GM18907 (cell line): ENCODE results near the gene C6orf89.
A peak's percentile ranks its signal among the peaks of the same experiment; 100 is the strongest.
"Not testable (repeated sequence)": the region's sequence is repeated elsewhere in the genome, so short reads cannot be mapped to it uniquely, and the experiment has no call there.

ENCODE experiments used
- ATAC-seq: cut with Tn5 transposase; IDR thresholded peaks from one replicate; pipeline ENCODE4 v1.9.1; 2021; ENCODE audit warnings: mild to moderate bottlenecking, moderate library complexity; ENCODE audit not compliant: unreplicated experiment

C6orf89 gene

DNA sequence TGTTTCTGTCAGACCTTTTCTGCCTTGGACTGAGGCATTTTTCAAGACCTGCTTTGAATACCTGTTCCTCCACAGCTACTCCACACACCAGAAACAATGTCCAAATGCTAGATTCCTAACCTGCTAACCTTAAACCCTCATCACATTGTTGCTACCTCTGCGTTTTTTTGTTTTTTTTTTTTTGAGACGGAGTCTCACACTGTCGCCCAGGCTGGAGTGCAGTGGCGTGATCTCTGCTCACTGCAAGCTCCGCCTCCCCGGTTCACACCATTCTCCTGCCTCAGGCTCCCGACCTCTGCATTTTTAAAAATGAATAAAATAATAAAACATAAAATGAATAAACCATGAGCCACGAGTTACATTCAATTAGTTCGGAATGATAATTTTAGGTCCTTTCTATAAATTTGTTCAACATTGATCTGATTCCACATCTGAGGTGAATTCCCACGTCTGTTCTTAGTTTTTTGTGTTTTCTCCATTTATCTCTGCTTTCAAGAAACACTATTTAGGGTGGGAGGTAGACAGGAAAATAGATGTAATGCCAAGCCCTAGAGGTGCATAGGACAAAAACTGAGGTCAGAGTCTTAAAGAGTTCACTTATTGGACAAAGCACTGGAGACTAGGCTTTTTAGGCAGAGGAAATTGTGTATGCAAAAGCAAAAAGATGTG lies 1.3 kb downstream of the C6orf89 start:
- ATAC-seq, result no peak

DNA sequence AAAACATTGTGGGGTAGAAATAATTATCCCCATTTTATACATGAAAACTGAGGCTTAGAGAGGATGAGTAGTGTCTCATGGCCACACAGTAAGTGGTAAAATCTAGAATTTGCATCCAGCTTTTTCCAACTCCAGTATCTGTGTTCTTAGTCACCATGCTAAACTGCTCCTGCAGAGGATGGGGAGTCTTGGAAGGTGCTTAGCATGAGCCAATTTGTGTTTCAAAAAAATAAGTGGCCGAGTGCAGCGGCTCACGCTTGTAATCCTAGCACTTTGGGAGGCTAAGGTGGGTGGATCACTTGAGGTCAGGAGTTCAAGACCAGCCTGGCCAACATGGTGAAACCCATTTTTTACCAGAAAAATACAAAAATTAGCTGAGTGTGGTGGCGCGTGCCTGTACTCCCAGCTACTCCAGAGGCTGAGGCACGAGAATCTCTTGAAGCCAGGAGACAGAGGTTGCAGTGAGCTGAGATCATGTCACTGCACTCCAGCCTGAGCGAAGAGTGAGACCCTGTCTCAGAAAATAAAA lies 2.4 kb downstream of the C6orf89 start:
- ATAC-seq, result no peak

DNA sequence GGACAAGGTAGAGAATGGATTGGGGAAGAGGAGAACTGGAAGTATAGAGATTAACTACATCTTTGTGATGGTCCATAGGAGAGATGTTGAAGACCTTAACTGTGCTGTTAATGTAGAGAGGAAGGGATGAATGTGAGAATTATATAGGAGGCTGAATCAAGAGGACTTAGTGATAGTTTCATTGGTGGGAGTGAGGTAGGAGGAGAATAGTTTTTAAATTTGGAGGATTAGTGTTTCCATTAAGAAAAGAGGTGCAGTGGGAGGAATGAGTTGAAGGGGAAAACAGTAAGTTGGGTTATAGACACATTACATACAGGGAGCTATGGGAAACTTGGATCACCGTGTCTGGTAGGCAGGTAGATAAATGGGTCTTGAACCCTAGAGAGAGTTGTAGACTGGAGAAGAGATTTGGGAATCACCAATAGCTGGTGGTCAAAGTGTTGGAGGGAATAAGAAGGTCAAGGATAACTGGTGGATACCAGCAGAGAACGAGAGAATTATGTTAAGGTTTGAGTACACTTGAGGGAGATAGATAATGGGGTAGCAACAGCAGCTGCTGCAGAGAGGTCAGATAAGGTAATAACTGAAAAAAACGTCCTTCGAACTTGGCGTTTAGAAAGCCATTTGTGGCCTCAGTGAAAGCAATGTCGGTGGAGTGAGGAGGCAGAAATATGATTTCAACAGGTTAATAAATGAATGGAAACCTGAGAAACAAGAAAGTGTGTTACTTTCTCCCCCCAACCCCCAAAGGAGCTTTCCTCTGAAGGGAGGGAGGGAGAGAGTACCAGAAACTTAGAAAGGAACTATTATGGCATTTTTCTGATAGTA lies 3.1 kb downstream of the C6orf89 start:
- no peak for ATAC-seq

DNA sequence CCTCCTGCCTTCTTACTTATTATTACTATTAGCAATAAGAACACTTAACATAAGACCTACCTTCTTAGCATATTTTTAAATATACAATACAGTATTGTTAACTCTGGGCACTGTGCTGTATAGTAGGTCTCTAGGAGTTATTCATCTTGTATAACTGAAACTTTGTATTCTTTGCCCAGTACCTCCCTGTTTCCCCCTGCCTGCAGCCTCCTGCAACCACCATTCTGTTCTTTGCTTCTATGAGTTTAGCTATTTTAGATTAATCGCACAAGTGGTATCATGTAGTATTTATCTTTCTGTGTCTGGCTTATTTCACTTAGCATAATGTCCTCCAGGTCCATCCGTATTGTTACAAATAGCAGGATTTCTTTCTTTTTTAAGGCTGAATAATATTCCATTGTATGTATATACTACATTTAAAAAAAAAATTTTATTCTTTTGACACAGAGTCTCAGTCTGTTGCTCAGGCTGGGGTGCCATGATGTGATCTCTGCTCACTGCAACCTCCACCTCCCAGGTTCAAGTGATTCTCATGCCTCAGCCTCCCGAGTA lies 4.4 kb downstream of the C6orf89 start:
- no peak for ATAC-seq

DNA sequence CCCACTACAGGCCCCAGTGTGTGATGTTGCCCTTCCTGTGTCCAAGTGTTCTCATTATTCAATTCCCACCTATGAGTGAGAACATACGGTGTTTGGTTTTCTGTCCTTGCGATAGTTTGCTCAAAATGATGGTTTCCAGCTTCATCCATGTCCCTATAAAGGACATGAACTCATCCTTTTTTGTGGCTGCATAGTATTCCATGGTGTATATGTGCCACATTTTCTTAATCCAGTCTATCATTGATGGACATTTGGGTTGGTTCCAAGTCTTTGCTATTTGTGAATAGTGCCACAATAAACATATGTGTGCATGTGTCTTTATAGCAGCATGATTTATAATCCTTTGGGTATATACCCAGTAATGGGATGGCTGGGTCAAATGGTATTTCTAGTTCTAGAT lies 5.4 kb downstream of the C6orf89 start:
- not testable (repeated sequence) for ATAC-seq

DNA sequence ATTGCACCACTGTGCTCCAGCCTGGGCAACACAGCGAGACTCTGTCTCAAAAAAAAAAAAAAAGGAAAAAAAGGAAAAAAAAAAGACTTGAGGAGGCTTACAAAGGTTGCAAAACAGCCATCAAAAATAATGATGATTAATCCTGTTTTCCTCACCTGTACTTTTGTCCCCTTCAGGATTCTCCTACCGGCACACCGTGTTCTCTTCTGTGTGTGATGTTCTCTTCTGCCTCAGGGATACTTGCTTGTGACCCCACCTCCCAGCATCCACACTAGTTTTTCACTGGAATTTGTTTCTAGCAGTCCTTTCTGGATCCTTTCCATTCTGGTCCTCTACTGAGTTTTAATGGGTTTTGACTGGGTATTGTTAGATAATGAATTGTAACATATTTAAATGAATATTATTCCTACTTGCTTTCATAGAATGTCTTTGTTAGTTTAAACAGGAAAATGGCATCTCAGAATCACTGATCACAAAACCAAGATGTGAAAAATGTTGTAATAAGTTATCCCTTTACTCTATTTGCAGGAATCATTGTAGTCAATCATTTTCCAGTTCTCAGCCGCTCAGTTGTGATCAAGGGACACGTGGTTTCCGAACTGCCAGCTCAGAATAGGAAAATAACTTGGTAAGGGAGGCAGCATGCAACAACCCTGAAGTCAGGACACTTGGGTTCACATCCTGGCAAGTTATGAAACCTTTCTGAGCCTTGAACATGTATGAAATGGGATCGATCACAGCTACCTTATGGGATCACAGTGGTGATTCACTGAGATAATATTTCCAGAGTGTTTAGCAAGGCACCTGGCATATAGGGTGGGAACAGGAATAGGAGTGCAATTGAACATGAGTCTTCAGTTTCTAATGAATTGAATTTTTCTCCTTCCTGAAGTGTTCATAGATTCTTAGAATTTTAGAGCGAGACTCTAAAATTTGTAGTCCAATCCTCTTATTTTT lies 8.5 kb downstream of the C6orf89 start:
- no peak for ATAC-seq

DNA sequence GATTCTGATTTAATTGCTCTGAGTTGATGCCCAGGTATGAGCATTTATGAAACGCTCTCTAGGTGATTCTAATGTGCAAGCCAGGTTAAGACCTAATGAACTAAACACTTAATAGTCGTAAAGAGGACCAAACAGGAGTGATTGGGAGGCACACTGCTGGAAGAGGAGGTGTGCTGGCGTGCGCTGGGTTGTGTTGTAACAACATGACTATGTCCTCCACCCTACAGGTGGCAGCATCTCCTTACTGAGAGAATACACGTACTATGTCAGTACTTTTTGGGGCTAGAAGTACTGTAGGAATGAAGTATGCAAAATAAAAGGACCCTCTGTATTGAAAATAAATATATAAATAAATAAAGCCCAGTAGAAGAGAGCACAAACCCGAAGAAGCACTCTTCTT lies 11.9 kb downstream of the C6orf89 start:
- no peak for ATAC-seq

DNA sequence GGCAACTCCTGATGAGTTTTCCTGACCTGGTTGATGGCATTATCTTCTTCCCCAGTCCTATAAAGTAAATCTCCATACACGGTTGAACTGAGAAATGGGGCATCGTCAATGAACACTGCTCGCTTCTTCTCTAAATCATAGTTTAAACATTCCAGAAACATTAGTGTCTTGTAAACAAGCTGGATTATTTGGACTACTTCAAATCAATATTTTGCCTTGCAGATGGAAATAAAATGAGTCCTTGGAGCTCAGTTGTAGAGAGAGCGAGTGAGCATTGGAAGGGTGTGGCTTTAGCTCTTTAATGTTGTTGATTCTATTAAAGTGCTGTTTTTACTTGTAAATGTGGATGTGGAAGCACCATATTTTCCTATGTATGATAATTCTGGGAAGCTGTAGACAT lies 18.4 kb downstream of the C6orf89 start:
- ATAC-seq, result no peak

DNA sequence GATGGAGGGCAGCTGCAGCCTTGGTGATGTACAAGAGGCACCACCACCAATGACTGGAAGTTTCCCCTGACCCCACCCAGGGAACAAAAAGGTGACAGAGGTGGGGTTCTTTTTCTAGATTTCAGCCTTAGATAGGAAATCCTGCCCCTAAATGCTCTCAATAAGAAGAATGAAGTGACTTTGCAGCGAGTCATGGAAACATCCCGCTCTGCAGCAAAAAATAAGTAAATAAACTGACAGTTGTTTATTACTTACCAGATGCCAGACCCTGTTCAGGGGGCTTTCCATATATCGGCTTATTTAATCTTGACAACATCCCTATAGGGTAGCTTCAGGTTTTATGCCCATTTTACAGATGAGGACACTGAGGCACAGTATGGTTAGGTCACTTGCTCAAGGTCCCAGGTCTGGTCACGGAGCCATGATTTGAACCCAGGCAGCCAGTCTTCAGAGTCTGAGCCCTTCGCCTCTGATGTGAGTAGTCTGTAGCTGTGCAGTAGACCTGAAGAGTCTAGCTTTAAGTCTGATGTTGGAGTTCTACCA lies 19.2 kb downstream of the C6orf89 start:
- no peak for ATAC-seq

DNA sequence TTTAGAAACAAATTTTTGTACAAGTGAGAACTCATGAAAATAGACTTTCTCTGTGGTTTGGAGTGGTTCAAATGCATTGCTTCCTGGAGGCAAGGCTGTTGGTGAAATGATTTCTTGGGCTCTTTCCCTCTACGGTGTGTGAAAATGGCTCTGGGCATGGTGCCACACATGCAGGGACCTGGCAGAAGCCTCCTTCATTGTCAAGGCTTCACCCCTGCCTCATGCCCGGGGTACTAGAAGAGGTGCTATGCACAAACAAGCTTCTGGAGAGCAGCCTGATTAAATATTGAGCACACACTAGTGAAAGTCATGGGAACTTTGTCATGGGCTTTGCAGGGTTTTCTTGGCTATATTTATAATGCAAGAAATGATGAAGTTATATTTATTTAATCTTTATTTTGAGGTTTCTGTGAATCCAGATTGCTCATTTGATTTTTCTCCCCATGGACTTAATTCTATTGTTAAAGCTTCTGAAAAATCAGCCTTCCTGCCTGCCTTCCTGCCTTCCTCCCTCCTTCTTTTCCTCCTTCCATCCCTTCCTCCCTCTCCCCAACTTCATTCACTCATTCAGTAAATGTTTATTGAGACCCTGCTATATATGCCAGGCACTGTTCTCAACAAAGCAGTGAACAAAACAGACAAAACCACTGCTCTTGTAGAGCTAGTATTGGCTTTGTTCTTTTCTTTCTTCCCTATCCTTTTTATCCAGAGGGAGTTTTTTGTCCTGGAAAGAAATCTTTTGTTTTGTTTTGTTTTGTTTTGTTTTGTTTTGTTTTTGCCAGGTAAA lies 21.0 kb downstream of the C6orf89 start:
- ATAC-seq, result no peak

DNA sequence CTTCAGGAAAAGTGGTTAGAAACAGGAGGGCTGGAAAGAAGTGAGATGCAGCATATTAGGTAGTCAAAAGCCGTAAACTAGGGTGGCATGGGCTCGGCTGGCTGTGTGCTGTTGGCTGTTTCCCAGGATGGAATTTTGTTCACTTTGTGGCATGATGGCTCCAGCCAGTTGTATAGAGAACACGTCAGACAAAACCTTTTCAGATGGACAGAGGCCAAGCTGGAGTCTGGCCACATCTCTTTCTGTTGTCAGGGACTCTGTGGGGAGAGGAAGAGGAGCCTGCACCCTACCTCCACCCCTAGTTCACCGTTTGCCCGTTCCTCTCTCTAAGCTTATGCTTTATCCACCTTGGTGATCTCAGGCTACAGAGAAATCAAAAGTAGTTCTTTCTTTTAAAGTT lies 22.0 kb downstream of the C6orf89 start:
- no peak for ATAC-seq

DNA sequence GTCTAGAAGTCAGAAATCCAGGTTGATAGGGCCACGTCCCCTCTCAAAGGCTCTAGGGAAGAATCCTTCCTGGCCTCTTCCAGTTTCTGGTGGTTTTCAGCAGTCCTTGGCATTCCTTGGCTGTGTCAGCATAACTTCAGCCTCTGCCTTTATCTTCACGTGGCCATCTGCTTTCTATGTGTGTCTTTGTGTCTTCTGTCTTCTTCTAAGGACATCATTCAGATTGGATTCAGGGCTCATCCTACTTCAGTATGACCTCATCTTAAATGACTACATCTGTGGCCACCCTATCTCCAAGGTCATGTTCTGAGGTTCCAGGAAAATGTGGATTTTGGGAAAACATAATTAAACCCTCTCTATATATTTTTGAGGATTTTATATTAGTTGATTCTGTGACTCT lies 23.0 kb downstream of the C6orf89 start:
- ATAC-seq, result no peak

DNA sequence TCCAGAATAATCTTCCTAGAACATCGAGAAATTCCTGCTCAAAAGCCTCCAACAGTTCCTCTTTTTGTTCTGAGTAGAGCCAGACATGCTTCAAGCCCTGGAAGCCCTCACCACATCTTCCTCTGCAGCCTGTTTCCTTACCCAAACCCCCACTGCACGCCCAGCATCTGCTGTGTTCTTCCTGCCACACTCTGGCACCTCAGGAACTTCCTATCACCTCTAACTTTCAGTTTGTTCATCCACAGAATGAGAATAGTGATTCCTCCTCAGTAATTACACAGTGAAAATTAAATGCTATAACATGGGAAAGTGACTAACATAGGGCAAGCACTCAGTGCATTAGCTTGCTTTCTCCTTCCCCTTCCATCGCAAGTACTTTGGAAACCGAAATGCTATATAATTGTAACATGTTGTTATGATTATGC lies 26.3 kb downstream of the C6orf89 start:
- ATAC-seq, result peak; percentile 27

DNA sequence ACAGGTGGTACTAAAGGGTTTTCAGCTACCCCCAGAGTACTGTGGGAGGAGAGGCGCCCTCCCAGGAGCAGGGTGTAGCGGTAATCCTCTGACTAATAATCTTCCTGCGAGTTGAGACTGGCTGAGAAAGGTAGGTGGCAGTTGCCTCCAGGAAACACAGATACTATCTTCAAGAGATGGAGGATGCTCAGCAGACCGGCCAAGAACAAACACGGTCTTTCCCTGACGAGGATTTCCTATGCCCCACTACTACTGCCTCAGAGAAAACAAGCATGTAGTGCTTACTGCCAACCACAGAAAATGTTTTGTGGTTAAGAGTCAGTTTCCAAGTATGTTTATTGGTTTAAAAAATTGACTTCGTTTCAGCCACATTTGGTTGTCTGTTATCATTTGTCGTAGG lies 26.8 kb downstream of the C6orf89 start:
- ATAC-seq, result peak; percentile 93

DNA sequence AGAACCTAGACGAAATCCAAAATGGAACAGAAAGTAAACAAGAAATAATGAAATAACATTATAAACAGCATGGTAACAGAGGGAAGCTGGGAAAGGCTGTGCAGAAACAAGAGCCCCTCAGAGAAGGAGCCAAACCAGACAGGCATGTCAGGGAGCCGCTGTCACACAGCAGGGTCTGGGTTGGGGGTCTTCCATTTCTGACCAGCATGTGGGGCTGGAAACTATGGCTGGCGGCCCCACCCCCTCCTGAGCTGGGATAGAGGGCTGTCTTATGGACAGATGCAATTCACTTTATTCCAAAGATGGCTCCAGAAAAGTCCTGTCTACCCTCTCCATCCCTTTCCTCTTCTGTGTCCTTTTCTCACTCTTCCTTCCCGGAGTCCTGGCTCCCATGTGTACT lies 27.3 kb downstream of the C6orf89 start:
- ATAC-seq, result peak; percentile 14

DNA sequence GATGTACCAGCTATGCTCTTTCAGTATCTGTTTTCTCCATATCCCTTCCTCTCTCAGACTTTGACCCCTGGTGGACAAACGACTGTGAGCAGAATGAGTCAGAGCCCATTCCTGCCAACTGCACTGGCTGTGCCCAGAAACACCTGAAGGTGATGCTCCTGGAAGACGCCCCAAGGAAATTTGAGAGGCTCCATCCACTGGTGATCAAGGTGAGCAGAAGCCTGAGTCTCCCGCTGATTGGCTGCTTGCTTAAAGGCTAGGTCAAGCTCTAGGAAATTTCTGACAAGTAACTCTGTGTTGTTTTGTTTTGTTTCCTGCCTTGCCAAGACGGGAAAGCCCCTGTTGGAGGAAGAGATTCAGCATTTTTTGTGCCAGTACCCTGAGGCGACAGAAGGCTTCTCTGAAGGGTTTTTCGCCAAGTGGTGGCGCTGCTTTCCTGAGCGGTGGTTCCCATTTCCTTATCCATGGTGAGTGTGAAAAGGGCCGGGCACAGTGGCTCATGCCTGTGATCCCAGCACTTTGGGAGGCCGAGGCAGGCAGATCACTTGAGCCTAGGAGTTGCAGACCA lies 28.6 kb downstream of the C6orf89 start:
- ATAC-seq, result no peak

DNA sequence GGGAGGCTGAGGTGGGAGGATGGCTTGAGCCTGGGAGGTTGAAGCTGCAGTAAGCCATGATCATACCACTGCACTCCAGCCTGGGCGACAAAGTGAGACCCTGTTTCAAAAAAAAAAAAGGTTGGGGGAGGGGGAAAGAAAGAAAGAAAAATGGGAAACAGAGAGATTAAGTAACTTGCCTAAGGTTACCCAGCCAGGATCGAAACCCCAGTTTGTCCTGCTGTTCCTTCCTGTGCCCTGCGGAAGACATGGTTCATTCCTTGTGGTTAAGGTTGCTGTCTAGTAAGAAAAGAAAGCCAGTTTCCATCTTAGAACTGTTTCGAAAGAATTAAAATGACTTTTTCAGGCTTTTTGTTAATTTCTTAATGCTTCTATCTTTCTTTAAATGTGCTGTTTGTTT lies 29.8 kb downstream of the C6orf89 start:
- ATAC-seq, result no peak

DNA sequence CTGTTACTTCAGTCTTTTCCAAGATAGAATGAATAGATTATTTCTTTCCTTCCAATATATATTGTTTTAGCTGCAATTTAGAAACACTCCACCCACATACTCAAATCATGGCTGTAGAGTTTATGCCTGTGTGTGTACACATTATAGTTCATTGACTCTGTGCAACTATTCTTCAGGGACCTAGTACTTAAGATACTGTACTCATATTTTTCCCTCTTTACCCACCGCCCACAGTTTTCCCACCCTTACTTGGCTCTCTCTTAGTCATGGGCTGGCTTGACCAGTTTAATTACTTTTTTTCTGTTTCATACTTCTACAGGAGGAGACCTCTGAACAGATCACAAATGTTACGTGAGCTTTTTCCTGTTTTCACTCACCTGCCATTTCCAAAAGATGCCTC lies 30.4 kb downstream of the C6orf89 start:
- ATAC-seq, result no peak

DNA sequence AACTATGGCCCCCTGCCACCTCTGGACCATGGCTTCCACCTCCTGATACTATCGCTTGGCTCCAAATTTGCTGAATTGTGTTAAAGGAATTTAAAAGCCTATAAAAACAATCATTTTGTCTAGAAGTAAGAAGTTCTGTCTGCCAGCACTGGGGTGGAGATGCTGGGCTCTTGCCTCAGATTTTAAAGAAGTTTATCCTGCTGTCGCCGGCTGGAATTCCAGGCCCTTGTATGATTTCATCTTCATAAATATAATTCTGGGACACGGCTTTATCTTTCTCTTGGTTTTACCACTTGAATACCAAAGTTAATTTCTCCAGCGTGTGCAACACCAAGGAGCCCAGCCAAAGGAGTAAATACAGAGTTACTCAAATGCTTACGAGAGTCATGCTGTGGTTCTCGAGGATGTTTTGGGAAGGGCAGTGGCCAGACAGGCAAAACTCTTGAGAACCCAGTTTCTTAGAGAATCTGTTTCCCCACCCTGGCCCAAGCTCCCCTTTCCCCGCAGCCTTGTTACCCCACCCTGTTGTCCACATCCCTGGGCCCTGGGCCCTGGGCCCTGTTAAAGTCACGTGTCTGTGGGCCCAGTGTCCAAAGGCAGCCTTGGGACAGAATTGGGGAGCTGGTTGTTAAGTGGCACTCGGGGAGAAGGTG lies 31.9 kb downstream of the C6orf89 start:
- ATAC-seq, result no peak
